HG03520 (cell line): Measurements from ENCODE around the gene MUSTN1.

Experiments used
- ATAC-seq: cut with Tn5 transposase; IDR thresholded peaks from one replicate; pipeline ENCODE4 v1.9.1; 2021; ENCODE audit warnings: mild to moderate bottlenecking, moderate library complexity; ENCODE audit not compliant: unreplicated experiment

The MUSTN1 gene

GRCh38 chr3:52834871-52835501 lies at the start of gene MUSTN1:
MUSTN1 (minus strand) TSS chr3:52835019; CDS start chr3:52834948, 71 bp downstream.
- ATAC-seq = no peak

GRCh38 chr3:52882377-52882776 lies 47.6 kb upstream of the MUSTN1 start:
- ATAC-seq = no peak

GRCh38 chr3:52881871-52882270 lies 47.1 kb upstream of the MUSTN1 start:
- ATAC-seq = no peak

GRCh38 chr3:52880474-52880873 lies 45.7 kb upstream of the MUSTN1 start:
- ATAC-seq = no peak

GRCh38 chr3:52880047-52880446 lies 45.2 kb upstream of the MUSTN1 start:
- no peak for ATAC-seq

- no peak for ATAC-seq
Measured at GRCh38 chr3:52879581-52879980, 44.8 kb upstream of the MUSTN1 start.

- no peak for ATAC-seq
Measured at GRCh38 chr3:52879090-52879489, 44.3 kb upstream of the MUSTN1 start.

GRCh38 chr3:52877085-52877484 lies 42.3 kb upstream of the MUSTN1 start:
- no peak for ATAC-seq

GRCh38 chr3:52874864-52875587 lies 40.2 kb upstream of the MUSTN1 start:
- no peak for ATAC-seq

GRCh38 chr3:52874160-52874701 lies 39.4 kb upstream of the MUSTN1 start:
- ATAC-seq = no peak

GRCh38 chr3:52873433-52874159 lies 38.8 kb upstream of the MUSTN1 start:
- no peak for ATAC-seq

GRCh38 chr3:52872245-52872644 lies 37.4 kb upstream of the MUSTN1 start:
- ATAC-seq = no peak

- no peak for ATAC-seq
Measured at GRCh38 chr3:52871761-52872160, 36.9 kb upstream of the MUSTN1 start.

GRCh38 chr3:52870471-52870870 lies 35.7 kb upstream of the MUSTN1 start:
- no peak for ATAC-seq

- ATAC-seq = no peak
Measured at GRCh38 chr3:52866427-52866826, 31.6 kb upstream of the MUSTN1 start.

- ATAC-seq = no peak
Measured at GRCh38 chr3:52865994-52866393, 31.2 kb upstream of the MUSTN1 start.

GRCh38 chr3:52860424-52860768 lies 25.6 kb upstream of the MUSTN1 start:
- ATAC-seq = no peak

- no peak for ATAC-seq
Measured at GRCh38 chr3:52859686-52860423, 25.0 kb upstream of the MUSTN1 start.

- no peak for ATAC-seq
Measured at GRCh38 chr3:52857864-52858263, 23.0 kb upstream of the MUSTN1 start.

- no peak for ATAC-seq
Measured at GRCh38 chr3:52857133-52857532, 22.3 kb upstream of the MUSTN1 start.

- no peak for ATAC-seq
Measured at GRCh38 chr3:52856666-52857065, 21.8 kb upstream of the MUSTN1 start.
